ENCODE measurements around the gene CA10.

The CA10 gene

DNA sequence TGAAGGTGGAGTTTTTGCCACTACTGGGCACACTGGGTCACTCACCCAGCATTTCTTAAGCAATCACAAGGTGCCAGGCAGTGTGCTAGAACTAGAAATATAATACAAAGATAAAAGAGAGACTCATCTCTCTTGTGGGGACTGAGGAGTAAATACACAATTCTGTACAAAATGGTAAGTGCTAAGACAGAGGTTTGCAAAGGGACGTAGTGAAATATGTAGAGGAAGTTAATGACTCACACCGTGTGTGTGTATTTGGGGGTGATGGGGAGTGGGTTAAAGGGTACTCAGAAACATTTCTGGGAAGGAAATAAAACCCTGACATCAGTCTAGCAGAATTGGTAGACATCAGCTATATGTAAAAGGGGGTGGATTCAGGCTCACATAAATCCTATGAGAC lies 389.3 kb downstream of the CA10 start:
- DNase-seq (ENCODE audit: low read depth in 2 of 2), result no peak

DNA sequence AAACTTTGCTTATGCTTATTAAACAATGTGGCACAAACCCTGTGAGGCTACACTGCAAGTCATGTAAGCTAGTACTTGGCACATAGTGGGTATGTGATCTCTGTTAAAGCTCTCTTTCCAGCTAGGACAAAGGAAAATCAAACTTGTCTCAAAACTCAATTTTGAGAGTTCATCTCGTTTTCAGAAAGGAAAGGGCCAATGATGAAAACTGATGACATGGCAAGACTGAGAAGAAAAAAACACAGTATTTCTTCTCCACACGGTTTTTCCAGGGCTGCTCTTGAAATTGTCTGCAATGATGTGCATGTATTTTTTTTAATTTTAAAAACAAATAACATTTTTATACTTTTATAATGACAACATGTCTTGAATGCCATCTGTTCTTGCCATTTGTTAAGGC lies 389.8 kb downstream of the CA10 start:
- DNase-seq (ENCODE audit: low read depth in 2 of 2), result no peak

DNA sequence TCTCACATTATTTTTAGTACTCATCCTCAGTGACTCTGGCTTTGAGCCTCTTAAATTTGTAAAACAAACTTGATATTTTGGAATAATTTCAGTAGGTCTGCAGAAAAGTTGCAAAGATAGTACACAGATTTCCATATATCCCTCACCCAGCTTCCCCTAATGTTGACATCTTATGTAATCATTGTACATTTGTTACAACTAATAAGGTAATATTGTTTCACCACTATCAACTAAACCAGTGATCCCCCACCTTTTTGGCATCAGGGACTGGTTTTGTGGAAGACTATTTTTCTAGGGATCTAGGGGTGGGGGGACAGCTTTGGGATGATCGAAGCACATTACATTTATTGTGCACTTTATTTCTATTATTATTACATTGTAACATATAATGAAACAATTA lies 391.2 kb downstream of the CA10 start:
- no peak for DNase-seq (ENCODE audit: low read depth in 2 of 2)

DNA sequence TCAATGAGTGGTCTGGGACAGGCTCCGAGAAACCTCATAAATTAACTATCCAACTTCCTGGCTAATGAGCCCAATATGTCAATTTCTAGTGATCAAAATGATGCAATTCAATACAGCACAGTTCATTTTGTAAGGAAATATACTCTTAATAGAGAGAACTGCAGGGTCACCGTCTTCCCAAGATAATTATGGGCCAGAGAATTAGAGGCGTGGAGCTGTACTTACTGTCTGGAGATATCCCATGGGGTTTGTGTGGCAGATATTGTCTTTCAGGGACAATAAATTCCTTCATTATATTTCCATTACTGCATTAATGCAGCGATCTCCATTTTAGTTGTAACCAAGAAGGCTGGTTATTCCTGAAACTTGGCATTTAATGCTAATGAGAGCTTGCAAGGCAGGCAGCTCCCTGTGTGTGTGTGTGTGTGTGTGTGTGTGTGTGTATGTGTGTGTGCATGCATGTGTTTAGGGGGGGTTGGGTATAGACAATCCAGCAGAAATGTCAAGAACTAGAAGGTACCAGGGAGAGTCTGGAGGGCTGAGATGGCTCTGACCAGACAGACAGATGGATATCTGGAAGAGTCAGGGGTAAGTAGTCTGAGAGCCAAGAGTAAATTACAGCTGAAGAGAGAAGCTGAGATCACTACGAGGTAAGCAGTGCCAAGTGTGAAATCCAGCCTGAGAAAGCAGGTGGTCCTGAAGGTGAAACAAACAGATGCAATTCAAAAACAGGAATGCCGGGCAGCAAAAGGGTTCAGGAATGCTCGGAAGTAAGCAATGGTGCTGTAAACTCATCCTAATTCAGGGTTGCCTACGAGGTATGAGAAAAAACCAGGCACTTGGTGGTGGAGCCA lies 393.0 kb downstream of the CA10 start:
- no peak for DNase-seq (ENCODE audit: low read depth in 2 of 2)

DNA sequence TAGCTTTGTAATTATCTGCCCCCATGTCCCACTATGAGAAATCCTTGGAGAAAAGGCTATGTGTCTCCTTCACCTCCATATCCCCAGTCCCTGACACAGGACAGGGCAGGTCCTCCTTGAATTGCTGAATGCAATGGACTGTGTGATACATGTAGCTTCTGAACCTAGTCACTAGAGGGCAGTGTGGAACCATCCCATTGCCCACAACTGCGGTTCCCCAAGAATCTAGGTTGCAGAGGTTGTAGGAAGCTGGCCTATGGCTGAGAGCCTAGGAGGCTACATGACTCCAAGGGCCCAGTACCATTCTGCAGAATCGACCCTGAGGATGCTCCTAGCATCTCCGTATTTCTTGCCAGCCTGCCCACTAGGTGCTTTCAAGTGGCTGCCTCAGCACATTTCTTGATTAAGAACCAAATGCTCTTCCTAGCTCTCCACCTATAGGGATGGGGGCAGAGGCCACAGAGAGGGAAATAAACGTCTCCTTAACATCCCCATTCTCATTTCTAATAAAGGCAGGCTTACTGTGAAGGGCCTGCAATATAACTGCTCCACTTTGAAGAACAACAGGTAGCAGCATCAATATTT lies 394.0 kb downstream of the CA10 start:
- peak in 1 of 2 donors; percentile 4 for DNase-seq (ENCODE audit: low read depth in 2 of 2)

DNA sequence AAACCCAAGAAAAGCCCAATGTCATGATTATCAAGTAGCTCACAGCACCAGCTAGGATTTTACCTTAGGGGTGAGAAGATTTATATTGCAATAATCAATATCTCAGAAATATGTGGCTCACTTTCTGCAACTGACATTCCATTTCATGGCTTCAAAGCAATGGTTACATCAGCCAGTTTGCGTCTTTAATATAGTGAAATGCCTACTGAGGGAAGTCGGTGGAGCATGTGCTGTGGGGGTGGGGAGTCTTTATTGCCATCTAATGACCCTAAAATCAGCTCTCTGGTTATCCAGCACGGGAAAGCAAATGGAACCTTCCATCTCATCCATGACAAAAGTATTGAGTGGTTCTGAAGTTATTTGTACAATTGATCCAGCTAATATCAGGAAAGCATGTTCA lies 395.5 kb downstream of the CA10 start:
- DNase-seq (ENCODE audit: low read depth in 2 of 2), result no peak

DNA sequence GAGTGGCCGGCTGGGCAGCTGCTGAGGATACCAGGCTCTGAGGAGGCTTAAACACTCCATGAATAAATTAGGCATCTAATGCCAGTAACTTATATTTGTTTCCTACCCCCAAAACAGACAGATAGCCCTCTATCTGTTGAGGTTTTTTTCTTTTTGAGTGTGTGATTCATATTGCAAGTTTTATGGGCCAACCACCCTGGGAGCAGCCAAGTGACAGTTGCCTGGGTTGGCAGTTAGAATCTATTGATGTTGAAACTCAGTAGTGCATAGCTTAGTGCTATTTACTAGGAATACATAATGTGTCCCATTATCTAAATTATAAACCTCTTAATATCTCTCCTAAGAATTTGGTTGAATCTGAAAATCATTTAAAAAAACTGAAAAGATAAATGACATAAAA lies 397.4 kb downstream of the CA10 start:
- DNase-seq (ENCODE audit: low read depth in 2 of 2), result no peak

DNA sequence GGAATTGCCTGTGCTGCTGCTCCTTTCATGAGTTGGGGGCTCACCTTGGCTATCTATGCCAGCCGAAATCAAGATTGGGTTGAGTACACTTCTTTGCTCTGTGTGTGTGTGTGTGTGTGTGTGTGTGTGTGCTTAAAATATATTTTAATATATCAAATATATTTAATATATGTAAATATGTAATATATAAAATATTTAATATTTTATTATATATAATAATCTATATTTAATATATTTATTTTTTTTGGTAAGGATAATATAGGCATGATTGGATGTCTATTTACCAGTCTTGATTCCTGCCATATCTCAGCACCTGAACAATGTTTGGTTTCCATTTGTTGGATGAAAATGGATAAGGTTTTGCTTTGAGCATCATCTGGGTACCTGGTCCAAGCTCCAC lies 399.3 kb downstream of the CA10 start:
- DNase-seq (ENCODE audit: low read depth in 2 of 2), result no peak

DNA sequence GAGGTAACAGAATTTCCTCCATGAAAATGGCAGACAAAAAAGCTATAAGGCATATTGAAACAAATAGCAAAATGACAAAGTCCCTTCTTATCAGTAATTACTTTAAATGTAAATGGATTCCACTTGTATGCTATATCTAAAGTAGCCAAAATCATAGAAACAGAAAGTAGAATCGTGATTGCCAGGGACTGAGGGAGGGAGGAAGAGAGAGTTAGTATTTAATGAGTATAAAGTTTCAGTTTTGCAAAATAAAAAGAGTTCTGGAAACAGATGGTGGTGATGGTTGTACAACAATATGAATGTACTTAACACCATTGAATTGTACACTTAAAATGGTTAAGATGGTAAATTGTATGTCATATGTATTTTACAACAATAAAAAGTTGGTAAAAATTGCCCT lies 407.4 kb downstream of the CA10 start:
- no peak for DNase-seq (ENCODE audit: low read depth in 2 of 2)

DNA sequence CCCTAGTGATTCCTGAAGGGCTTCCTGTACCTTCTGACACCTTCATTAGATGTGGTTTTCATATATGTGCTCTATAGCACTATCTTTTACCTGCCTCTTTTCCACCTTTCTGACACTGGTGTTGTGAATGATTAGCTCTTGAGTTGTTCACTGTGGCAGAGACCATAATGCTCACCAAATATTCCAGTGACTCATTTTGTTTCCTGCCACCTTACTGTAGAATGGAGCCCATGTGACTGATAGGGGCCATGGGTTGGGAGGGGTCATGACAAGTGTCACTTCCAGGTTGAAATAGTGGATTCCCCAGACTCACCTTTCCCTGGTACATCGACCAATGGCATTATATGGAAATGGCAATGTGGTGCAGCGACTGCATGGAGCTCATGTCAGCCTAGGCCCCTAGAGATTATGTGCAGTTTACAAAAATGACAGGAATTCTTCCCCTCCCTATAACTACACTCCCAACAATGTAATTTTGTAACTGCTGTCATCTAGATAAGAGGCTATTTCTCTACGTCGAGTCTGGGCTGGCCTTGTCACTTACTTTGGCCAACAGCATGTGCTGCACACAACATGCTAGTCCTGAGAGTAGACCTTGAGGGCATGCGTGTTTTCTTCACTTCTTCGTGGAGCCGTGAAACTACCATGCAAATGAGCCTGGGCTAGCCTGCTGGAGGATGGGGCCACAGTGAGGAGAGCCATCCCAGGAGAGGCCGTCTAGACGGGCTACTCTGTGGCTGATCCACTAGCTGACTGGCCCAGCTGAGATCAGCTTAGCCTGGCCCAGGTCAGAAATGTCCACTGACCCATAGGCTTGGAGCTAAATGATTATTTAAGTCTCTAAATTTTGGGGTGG lies 409.5 kb downstream of the CA10 start:
- no peak for DNase-seq (ENCODE audit: low read depth in 2 of 2)

DNA sequence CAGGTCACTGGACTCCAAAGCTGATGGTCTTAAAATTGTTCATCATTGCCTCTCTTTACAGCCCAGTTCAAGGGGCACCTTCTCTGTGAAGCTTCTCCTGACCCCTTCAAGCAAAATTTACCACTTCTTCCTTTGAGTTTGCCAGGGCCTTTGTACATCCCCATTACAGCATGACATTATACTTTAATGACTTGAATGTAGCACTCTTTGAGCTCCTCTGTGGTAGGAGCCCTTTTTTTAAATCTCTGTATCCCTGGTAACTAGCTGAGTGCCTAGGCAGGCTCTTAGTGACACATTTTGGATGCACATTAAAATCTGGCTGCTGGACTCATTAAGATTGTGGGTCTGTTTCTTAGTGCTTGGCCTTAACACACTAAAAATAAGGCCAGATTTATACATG lies 412.1 kb downstream of the CA10 start:
- no peak for DNase-seq (ENCODE audit: low read depth in 2 of 2)

DNA sequence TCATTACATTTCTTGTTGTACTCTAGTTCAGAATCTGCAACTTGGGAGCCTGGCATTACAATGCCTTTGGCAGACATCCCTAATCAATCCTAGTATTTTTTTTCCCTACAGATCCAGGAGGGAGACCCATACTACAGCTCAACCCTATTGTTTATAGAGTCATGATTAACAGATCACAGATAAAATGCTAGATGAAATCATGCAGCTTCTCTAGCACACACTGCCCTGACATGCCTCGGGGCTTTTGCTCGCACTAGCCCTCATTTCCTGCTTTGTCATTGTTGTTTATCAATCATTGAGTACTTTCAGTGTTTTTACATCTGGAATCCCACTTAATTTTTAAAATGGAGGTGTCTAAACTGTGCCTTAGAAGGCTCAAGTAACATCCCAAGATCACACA lies 412.5 kb downstream of the CA10 start:
- DNase-seq (ENCODE audit: low read depth in 2 of 2), result no peak

DNA sequence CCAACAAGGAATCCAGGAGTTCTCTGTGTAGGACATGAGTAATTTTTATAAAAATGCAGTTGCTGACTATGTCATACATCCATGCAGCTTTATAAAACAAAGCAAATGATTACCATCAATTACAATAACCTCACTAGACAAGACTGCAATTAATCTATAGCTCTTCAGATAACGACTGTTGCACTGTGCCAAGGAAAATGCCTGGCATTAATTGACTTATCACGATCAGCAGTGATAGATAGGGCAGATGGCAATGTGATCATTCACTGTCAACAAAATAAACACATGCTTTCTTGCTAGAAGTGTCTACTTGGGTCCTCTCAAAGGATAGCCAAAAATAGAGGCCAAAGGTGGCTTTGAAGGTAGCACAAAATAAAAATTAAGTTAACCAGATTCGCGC lies 415.0 kb downstream of the CA10 start:
- DNase-seq (ENCODE audit: low read depth in 2 of 2), result no peak

DNA sequence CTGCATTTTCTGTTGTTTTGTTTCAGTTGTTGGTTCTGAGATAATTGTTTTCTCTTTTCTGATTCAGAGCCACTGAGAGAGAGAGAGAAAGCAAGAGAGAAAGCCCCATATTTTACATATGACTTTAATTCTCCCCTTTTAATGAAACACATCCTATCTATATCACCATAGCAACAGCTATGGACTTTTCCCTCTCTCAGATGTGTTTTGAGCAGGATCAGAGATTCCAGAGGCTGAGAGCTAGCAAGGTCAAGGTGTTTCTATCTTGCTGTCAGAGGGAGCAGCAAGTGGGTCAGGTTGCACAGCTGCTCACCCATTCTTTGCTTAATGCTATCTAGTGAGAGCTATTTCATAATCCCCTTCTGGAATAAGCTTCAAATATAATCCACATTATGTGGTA lies 415.9 kb downstream of the CA10 start:
- DNase-seq (ENCODE audit: low read depth in 2 of 2), result no peak

DNA sequence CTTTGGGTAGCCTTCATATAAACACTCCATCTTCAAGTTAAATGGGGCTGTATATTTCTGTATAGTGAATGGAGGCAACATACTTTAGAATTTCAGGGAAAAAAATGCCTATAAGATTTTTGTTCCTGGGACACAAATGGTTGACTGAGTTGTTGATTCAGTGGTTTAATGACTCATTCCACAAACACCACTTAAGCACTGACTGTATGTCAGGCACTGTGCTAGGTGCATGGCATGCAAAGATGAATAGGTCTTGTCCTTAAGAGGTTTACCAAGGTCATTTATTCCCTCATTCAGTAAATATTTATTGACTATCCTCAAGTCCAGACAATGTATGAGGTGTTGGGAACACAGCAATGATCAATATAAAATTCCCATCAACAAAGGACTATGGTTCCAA lies 417.1 kb downstream of the CA10 start:
- no peak for DNase-seq (ENCODE audit: low read depth in 2 of 2)

DNA sequence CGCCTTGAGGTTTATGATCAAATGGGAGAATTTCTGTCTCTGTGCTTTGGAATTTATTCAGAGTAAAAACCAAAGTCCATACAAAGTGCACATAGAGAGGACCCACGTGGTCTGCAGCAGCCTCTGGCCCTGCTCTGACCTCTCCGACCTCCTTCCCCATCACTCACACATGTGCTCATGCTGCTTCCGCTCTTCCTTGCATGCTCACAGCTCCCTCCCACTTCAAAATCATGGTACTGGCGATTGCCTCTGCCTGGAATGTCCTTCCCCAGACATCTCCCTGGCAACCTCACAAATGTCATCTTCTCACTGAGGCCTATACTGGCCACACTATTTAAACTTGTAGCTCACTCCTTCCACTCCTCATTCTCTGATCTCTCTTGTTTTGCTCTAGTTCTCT lies 418.0 kb downstream of the CA10 start:
- DNase-seq (ENCODE audit: low read depth in 2 of 2), result no peak

DNA sequence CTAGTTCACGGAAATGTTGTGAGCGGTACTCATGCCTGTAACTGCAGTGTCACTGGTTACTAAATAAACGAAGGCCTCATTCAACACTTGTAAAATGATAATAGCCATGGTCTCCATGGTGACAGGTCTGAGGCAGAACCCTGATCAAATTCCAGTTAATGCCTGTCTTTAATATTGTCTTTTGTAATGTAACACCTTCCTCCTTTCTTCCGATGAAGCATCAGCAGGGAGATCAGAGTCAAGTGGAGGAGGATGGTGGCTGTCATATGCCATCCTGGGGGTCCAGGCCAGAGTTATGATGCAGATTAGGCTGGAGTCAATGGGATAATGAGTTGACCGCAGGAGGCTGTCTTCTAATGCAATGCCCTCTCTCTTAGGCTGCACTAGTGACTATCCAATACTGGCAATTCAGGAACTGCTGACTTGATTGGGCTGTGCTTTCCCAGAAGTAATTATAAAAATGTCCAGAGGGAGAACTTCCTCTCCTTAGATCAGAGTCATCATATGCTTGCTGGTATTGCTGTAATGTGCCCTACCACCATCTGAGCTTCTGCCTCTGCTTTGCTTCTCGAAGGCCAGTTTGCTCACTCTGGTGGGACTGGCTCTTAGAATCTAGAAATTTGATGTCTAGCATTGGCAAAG lies 419.1 kb downstream of the CA10 start:
- no peak for DNase-seq (ENCODE audit: low read depth in 2 of 2)

DNA sequence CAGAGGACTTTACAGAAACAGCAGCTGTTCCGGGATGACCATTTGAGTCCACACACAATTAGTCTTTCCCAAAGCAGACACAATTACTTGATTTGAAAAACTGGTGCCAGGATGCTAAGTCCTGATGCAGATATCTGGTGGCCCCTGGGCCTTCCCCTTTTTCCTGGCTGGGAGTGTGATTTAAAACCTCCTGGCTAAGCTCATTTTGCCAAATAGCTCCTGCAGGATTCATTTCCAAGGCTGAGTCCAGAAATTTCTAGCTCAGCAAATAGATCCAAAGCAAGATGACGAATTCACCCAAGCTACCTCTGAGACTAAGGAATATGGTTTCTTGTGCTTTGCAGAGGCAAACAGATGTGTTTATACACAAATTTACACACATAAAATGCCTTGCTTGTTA lies 422.2 kb downstream of the CA10 start:
- DNase-seq (ENCODE audit: low read depth in 2 of 2), result no peak

DNA sequence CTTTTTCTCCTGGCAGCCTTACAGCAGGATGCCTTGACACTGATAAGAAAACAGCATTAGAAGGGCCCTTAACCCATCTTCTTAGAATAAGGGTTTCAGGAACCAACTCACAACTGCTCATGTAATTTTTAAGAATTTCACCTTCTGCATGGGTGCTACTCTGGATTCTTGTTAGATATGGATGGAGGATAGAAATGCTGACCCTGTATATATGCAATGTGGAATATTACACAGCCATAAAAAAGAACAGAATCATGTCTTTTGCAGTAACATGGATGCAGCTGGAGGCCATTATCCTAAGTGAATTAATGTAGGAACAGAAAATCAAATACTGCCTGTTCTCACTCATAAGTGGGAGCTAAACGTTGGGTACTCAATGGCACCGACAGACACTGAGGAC lies 423.5 kb downstream of the CA10 start:
- DNase-seq (ENCODE audit: low read depth in 2 of 2), result no peak

DNA sequence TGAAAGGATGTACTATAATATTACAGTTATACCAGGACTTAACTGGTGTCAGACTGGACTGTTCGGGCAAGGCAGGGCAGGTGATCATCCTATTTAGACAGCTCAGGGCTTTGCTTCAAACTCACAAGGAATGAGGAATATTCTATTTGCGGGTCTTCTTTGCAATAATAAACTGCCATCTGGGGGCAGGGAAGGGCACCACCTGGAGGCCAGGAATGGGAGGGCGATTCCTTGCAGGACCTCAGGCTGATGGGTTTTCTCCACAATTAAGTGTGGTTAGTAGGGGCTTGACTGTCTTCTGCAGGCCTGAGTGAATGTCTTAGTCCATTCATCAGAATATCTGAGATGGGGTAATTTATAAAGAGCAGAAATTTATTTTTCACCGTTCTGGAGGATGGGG lies 424.1 kb downstream of the CA10 start:
- no peak for DNase-seq (ENCODE audit: low read depth in 2 of 2)

DNA sequence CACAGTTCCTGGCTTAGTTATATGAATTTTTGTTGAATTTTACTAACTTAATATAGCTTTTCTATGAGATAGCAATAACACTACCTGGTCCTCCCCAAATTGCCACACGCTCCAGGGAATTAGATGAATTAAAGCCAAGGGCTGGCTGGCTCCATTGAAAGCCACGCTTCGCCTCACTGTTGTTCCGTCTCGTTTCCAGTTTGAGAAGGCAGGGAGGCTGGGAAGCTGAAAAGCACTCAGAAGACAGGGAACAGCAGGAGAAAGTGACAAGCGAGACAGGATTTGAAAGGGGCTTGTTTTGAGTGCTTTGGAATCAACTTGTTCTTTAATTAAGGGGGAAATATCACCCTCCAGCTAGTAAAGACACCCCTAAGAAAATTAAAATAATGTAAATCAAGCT lies 425.3 kb downstream of the CA10 start:
- DNase-seq (ENCODE audit: low read depth in 2 of 2), result no peak

All from stimulated activated CD8-positive, alpha-beta memory T cell treated with anti-CD3 and anti-CD28 coated beads, Interleukin-2, amount 100 ng/mL, for 1 hour (primary cell).